Ovary (tissue), 3 donors: Measurements from ENCODE around the gene KCNJ5.

Source experiments
- CTCF ChIP-seq, 3 donors: fragments of 450-650 bp in 2 of 3; fragments of 200-600 bp in 1 of 3; IDR thresholded peaks; one replicate each; pipeline versions ENCODE4 v1.5.1 to v1.8.0; 2016 to 2022; ENCODE audit warnings: antibody characterized with exemption in 3 of 3, mild to moderate bottlenecking in 1 of 3
- EP300 ChIP-seq: sonication (generic); formaldehyde crosslinking; IDR thresholded peaks from one replicate; pipeline ENCODE4 v1.6.1; 2017; ENCODE audit warnings: antibody characterized with exemption
- donor health status: DM: no; HTN: no; CAD: no.

GRCh38 chr11:128892866-128893565 is 1.9 kb downstream of the KCNJ5 start:
- TF ChIP-seq CTCF (IDR thresholded peaks at IDR 0.05) (no peak), EP300 (no peak)
